HCT116 (cell line): ENCODE results near the gene LARP4.
A peak's percentile ranks its signal among the peaks of the same experiment; 100 is the strongest.

Source experiments
- CEBPB ChIP-seq: IDR thresholded peaks from 2 replicates; pipeline ENCODE4 v1.6.1; 2012; ENCODE audit warnings: low read depth
- CTCF ChIP-seq, 3 experiments: fragments of 200-600 bp in 1 of 3; sonication (generic) in 1 of 3; IDR thresholded peaks in 2 of 3; conservative IDR thresholded peaks in 1 of 3; 2 replicates each; pipeline ENCODE4 v1.5.1; 2012 to 2017; ENCODE audit warnings: low read depth in 2 of 3, low read length in 2 of 3, antibody characterized with exemption in 1 of 3, borderline replicate concordance in 1 of 3, control low read depth in 1 of 3, mild to moderate bottlenecking in 1 of 3, mixed read lengths in 1 of 3, mixed run types in 1 of 3, moderate library complexity in 1 of 3; ENCODE audit not compliant: insufficient read depth in 1 of 3
- EZH2phosphoT487 ChIP-seq: fragments of 200-600 bp; IDR thresholded peaks from 2 replicates; pipeline ENCODE4 v1.6.1; 2018; ENCODE audit warnings: antibody characterized with exemption, borderline replicate concordance
- JUND ChIP-seq: IDR thresholded peaks from 2 replicates; pipeline ENCODE4 v1.6.1; 2012
- MAX ChIP-seq: IDR thresholded peaks from 2 replicates; pipeline ENCODE4 v1.6.1; 2012
- POLR2A ChIP-seq: IDR thresholded peaks from 2 replicates; pipeline ENCODE4 v1.7.0; 2011; ENCODE audit warnings: borderline replicate concordance; ENCODE audit not compliant: insufficient read depth, insufficient read length; ENCODE audit errors: extremely low read depth
- POLR2AphosphoS5 ChIP-seq: IDR thresholded peaks from 2 replicates; pipeline ENCODE4 v1.6.1; 2011; ENCODE audit warnings: mild to moderate bottlenecking, low read depth, low read length, moderate library complexity
- REST ChIP-seq: IDR thresholded peaks from 2 replicates; pipeline ENCODE4 v1.6.1; 2012; ENCODE audit warnings: low read depth
- SRF ChIP-seq: IDR thresholded peaks from 2 replicates; pipeline ENCODE4 v1.6.1; 2012; ENCODE audit warnings: low read depth
- ZBTB33 ChIP-seq: IDR thresholded peaks from 2 replicates; pipeline ENCODE4 v1.6.1; 2011; ENCODE audit warnings: mild to moderate bottlenecking, low read length, moderate library complexity; ENCODE audit not compliant: insufficient replicate concordance; ENCODE audit errors: extremely low read depth

GRCh38 chr12:50390316-50390741, 10.4 kb upstream of the LARP4 start:
- no peak for TF ChIP-seq CTCF (IDR thresholded peaks at IDR 0.05 in 2 of 3, conservative IDR thresholded peaks at IDR 0.05 in 1 of 3; ENCODE audit: borderline replicate concordance in 1 of 3, insufficient read depth in 1 of 3, low read depth in 2 of 3, low read length in 2 of 3)
- no peak for TF ChIP-seq SRF
- TF ChIP-seq POLR2A: no peak
- TF ChIP-seq ZBTB33: no peak
- no peak for TF ChIP-seq CEBPB
- no peak for TF ChIP-seq POLR2AphosphoS5
- peak; percentile 43 for TF ChIP-seq JUND
- TF ChIP-seq REST: no peak
- TF ChIP-seq EZH2phosphoT487: no peak
- TF ChIP-seq MAX: no peak
